Measurements from ENCODE around the gene ARGLU1.

Gene ARGLU1

GRCh38 chr13:106529415-106530170 is 38.3 kb downstream of the ARGLU1 start:
- H3K36me3 ChIP-seq (ENCODE audit: control insufficient read depth, insufficient read depth, low read length): no peaks in the 10 kb centered on the region
- no peaks in the 10 kb centered on the region for H3K79me2 ChIP-seq
- no peak overlapping the region for H3K4me3 ChIP-seq (ENCODE audit: low read depth, low read length)
- H3K4me1 ChIP-seq: no peaks in the 10 kb centered on the region
- H3K27ac ChIP-seq: no peak overlapping the region
- H3K4me2 ChIP-seq (ENCODE audit: low read length): no peak overlapping the region
- H3K27me3 ChIP-seq (ENCODE audit: control insufficient read depth, insufficient read depth, low read length): no peaks in the 10 kb centered on the region
- H2AFZ ChIP-seq: no peak overlapping the region
- no peak overlapping the region for H3K9ac ChIP-seq
- H3K9me3 ChIP-seq (ENCODE audit: control insufficient read depth, low read length): no peaks in the 10 kb centered on the region
- no peak for TF ChIP-seq CTCF (IDR thresholded peaks at IDR 0.05)

GRCh38 chr13:106528718-106529414 is 39.1 kb downstream of the ARGLU1 start:
- Histone ChIP-seq H3K4me3 (ENCODE audit: low read depth, low read length) (no peak overlapping the region), H2AFZ (no peak overlapping the region), H3K9ac (no peak overlapping the region), H3K4me2 (ENCODE audit: low read length) (no peak overlapping the region), H3K27me3 (ENCODE audit: control insufficient read depth, insufficient read depth, low read length) (no peaks in the 10 kb centered on the region), H3K4me1 (no peaks in the 10 kb centered on the region), H3K79me2 (no peaks in the 10 kb centered on the region), H3K27ac (no peak overlapping the region), H3K36me3 (ENCODE audit: control insufficient read depth, insufficient read depth, low read length) (no peaks in the 10 kb centered on the region), H3K9me3 (ENCODE audit: control insufficient read depth, low read length) (no peaks in the 10 kb centered on the region)
- no peak for TF ChIP-seq CTCF (IDR thresholded peaks at IDR 0.05)

- H3K79me2 ChIP-seq: no peaks in the 10 kb centered on the region
- no peaks in the 10 kb centered on the region for H3K36me3 ChIP-seq (ENCODE audit: control insufficient read depth, insufficient read depth, low read length)
- H3K4me2 ChIP-seq (ENCODE audit: low read length): no peak overlapping the region
- no peaks in the 10 kb centered on the region for H3K4me1 ChIP-seq
- H3K27ac ChIP-seq: no peak overlapping the region
- TF ChIP-seq CTCF (IDR thresholded peaks at IDR 0.05): no peak
- no peak overlapping the region for H3K4me3 ChIP-seq (ENCODE audit: low read depth, low read length)
- H3K27me3 ChIP-seq (ENCODE audit: control insufficient read depth, insufficient read depth, low read length): no peaks in the 10 kb centered on the region
- H3K9me3 ChIP-seq (ENCODE audit: control insufficient read depth, low read length): no peaks in the 10 kb centered on the region
- no peak overlapping the region for H3K9ac ChIP-seq
- H2AFZ ChIP-seq: no peak overlapping the region
Measured at GRCh38 chr13:106527826-106528225, 40.1 kb downstream of the ARGLU1 start.

GRCh38 chr13:106527445-106527801 is 40.5 kb downstream of the ARGLU1 start:
- TF ChIP-seq CTCF (IDR thresholded peaks at IDR 0.05): no peak
- Histone ChIP-seq H3K36me3 (ENCODE audit: control insufficient read depth, insufficient read depth, low read length) (no peaks in the 10 kb centered on the region), H2AFZ (no peak overlapping the region), H3K4me3 (ENCODE audit: low read depth, low read length) (no peak overlapping the region), H3K4me2 (ENCODE audit: low read length) (no peak overlapping the region), H3K9ac (no peak overlapping the region), H3K27ac (no peak overlapping the region), H3K27me3 (ENCODE audit: control insufficient read depth, insufficient read depth, low read length) (no peaks in the 10 kb centered on the region), H3K9me3 (ENCODE audit: control insufficient read depth, low read length) (no peaks in the 10 kb centered on the region), H3K79me2 (no peaks in the 10 kb centered on the region), H3K4me1 (no peaks in the 10 kb centered on the region)
